K562 (cell line): Measurements from ENCODE around the gene GNAQ. TPM values are rescaled to one million over a fixed set of nuclear protein-coding genes. Genes with fewer than 3 reads are reported as not detected.

Experiments used
- ATAC-seq: fragments of 200-7000 bp; cut with Tn5 transposase; 3 replicates; pipeline ENCODE4 v1.9.1; 2020; ENCODE audit warnings: moderate library complexity
- BruUV-seq: library from RNA; stranded (reverse); fragments of 400-500 nt; replicated peaks from 2 replicates; lab custom pipeline; 2021; lab: Mats Ljungman, UMichigan
- CTCF ChIA-PET: fragments of 300-600 bp; formaldehyde crosslinking; extraction: SDS; loops from one replicate; lab custom pipeline; 2021; ENCODE audit warnings: low intra/inter-chr PET ratio; lab: Yijun Ruan, JAX
- POLR2A ChIA-PET: fragments of 300-600, 350-650 bp; sonication (Branson Sonifier 250); formaldehyde crosslinking; extraction: SDS; loops from one replicate; lab custom pipeline; 2021; ENCODE audit warnings: antibody characterized with exemption, inconsistent platforms; lab: Yijun Ruan, JAX
- DNase-seq, 4 experiments: peaks; one replicate each; pipeline versions ENCODE4 v3.0.0 to v3.0.0-alpha.2; 2011 to 2018; ENCODE audit warnings: low spot score in 3 of 4, mixed read lengths in 3 of 4; ENCODE audit errors: extremely low read depth in 1 of 4
- FAIRE-seq: peaks from 2 replicates; lab custom pipeline; 2011; peaks lifted over from hg19 to GRCh38; lab: Jason Lieb, UNC
- H2AFZ ChIP-seq: 2 replicates; pipeline ENCODE4 v1.6.0; 2011; ENCODE audit warnings: low read depth, low read length, control low read depth, inconsistent platforms
- H3K27ac ChIP-seq: fragments of 200-600 bp; 3 replicates; pipeline ENCODE4 v1.8.0; 2011; ENCODE audit warnings: low read depth, mild to moderate bottlenecking, control low read depth, inconsistent platforms, low read length, moderate library complexity, mixed read lengths; ENCODE audit errors: extremely low read depth
- H3K27me3 ChIP-seq, 2 experiments: fragments of 300-600 bp in 1 of 2; 2 replicates in 1 of 2; 3 replicates in 1 of 2; pipeline versions ENCODE4 v1.6.0 to v1.8.0; 2011; ENCODE audit warnings: inconsistent platforms in 2 of 2, low read length in 2 of 2, mild to moderate bottlenecking in 1 of 2, mixed read lengths in 1 of 2, moderate library complexity in 1 of 2; ENCODE audit not compliant: control insufficient read depth in 2 of 2, insufficient read depth in 2 of 2
- H3K36me3 ChIP-seq: fragments of 300-600 bp; 3 replicates; pipeline ENCODE4 v1.8.0; 2011; ENCODE audit warnings: mild to moderate bottlenecking, low read length, inconsistent platforms; ENCODE audit not compliant: control insufficient read depth, insufficient read depth
- H3K4me1 ChIP-seq, 2 experiments: fragments of 200-600 bp in 1 of 2; replicated peaks in 1 of 2; 2 replicates in 1 of 2; 3 replicates in 1 of 2; pipeline versions ENCODE4 v1.5.1 to v1.8.0; 2011; ENCODE audit warnings: inconsistent platforms in 2 of 2, low read length in 2 of 2, mild to moderate bottlenecking in 1 of 2, mixed read lengths in 1 of 2, moderate library complexity in 1 of 2; ENCODE audit not compliant: control insufficient read depth in 2 of 2, insufficient read depth in 2 of 2
- H3K4me2 ChIP-seq: 2 replicates; pipeline ENCODE4 v1.6.1; 2011; ENCODE audit warnings: low read length, control low read depth, inconsistent platforms, mixed read lengths; ENCODE audit not compliant: insufficient read depth
- H3K4me3 ChIP-seq: fragments of 200-600 bp; sonication (generic), shearing (Covaris generic); 2 replicates; pipeline ENCODE4 v1.5.1; 2016; ENCODE audit warnings: control low read depth, inconsistent platforms
- H3K79me2 ChIP-seq: fragments of 200-600 bp; 3 replicates; pipeline ENCODE4 v1.8.0; 2011; ENCODE audit warnings: low read length, inconsistent platforms; ENCODE audit not compliant: control insufficient read depth, insufficient read depth
- H3K9ac ChIP-seq, 2 experiments: 2 replicates each; pipeline versions ENCODE4 v1.6.0 to v1.6.1; 2011; ENCODE audit warnings: low read depth in 2 of 2, low read length in 2 of 2, control low read depth in 1 of 2, inconsistent platforms in 1 of 2, mild to moderate bottlenecking in 1 of 2, mixed read lengths in 1 of 2; ENCODE audit not compliant: insufficient read depth in 1 of 2
- H3K9me1 ChIP-seq: one replicate; pipeline ENCODE4 v1.6.0; 2011; ENCODE audit warnings: inconsistent platforms, mild to moderate bottlenecking, low read length, moderate library complexity; ENCODE audit not compliant: control insufficient read depth, insufficient read depth
- H3K9me3 ChIP-seq: replicated peaks from 2 replicates; pipeline ENCODE4 v1.5.1; 2011; ENCODE audit warnings: low read depth, low read length, inconsistent platforms; ENCODE audit not compliant: control insufficient read depth, insufficient read depth
- H4K20me1 ChIP-seq: replicated peaks from 2 replicates; pipeline ENCODE4 v1.6.1; 2011; ENCODE audit warnings: low read length, inconsistent platforms, mixed read lengths; ENCODE audit not compliant: control insufficient read depth, insufficient read depth
- LEF1 ChIP-seq: fragments of 450-650 bp; IDR thresholded peaks from 2 replicates; pipeline ENCODE4 v1.6.1; 2016; ENCODE audit warnings: mild to moderate bottlenecking
- NFIC ChIP-seq: fragments of 450-650 bp; IDR thresholded peaks from 2 replicates; pipeline ENCODE4 v1.6.1; 2017; ENCODE audit warnings: mild to moderate bottlenecking, inconsistent platforms
- OTX1 ChIP-seq: fragments of 450-650 bp; formaldehyde crosslinking; IDR thresholded peaks from 2 replicates; pipeline ENCODE4 v1.4.0; 2022; ENCODE audit warnings: mild to moderate bottlenecking
- POLR2AphosphoS5 ChIP-seq: IDR thresholded peaks from 2 replicates; pipeline ENCODE4 v1.6.1; 2011; ENCODE audit warnings: mild to moderate bottlenecking, low read depth, low read length, moderate library complexity; ENCODE audit not compliant: control insufficient read depth, insufficient read depth
- TCF3 ChIP-seq: sonication (generic); formaldehyde crosslinking; IDR thresholded peaks from 2 replicates; pipeline ENCODE4 v1.4.0; 2020; ENCODE audit warnings: mild to moderate bottlenecking, missing genetic modification reagents
- ZC3H8 ChIP-seq: fragments of 450-650 bp; IDR thresholded peaks from 2 replicates; pipeline ENCODE4 v1.6.1; 2017
- ZNF586 ChIP-seq: fragments of 450-650 bp; formaldehyde crosslinking; conservative IDR thresholded peaks from 2 replicates; pipeline ENCODE4 v1.4.0; 2020; ENCODE audit warnings: mild to moderate bottlenecking, moderate library complexity
- WGBS: fragments of 100-300 bp; shearing (Covaris generic); methylation state at CpG from one replicate; pipeline ENCODE4 v1.1.6; 2016; ENCODE audit warnings: low coverage, mixed read lengths; ENCODE audit not compliant: insufficient coverage; ENCODE audit errors: missing lambda C conversion rate; 5-methylcytosine and 5-hydroxymethylcytosine counted together
- in situ Hi-C: fragments of 300-500 bp; cut with MboI; formaldehyde crosslinking; loops from 4 replicates; pipeline ENCODE4 v1.15.0; 2018; ENCODE audit warnings: inconsistent platforms, mixed read lengths
- intact Hi-C: fragments of 100-400 bp; cut with micrococcal nuclease; formaldehyde crosslinking; loops from 2 replicates; pipeline ENCODE4 v1.14.2; 2022
- polyA plus RNA-seq, 8 experiments: library from polyadenylated mRNA; depleted of rRNA in 4 of 8; stranded (reverse) in 5 of 8; unstranded in 3 of 8; fragments of >200 nt; fragmentation: Nextera tagmentation in 2 of 8; fragmentation: Illumina TruSeq in 1 of 8; extraction: Ambion mirVana in 2 of 8; extraction: Trizol in 1 of 8; gene quantifications; 2 replicates each; pipeline versions ENCODE4 v1.2.1 to v1.2.3, GENCODE V29; 2011 to 2014; ENCODE audit warnings: inconsistent platforms in 1 of 8, missing spikeins in 1 of 8
- total RNA-seq, 7 experiments: library from RNA; depleted of rRNA in 6 of 7; stranded (reverse); fragments of >200 nt in 6 of 7; fragmentation: Illumina TruSeq in 2 of 7; extraction: Trizol in 2 of 7; gene quantifications; 2 replicates each; pipeline versions ENCODE4 v1.2.1 to v1.2.3, GENCODE V29; 2011 to 2021; ENCODE audit warnings: low replicate concordance in 1 of 7

Gene GNAQ
- total and polyA plus RNA-seq, 9 of the 15 experiments (the other 6 are each of a cell fraction or from before 2014, with no cell fraction given): 4.8 to 27.9 (median 17.5) TPM

DNA sequence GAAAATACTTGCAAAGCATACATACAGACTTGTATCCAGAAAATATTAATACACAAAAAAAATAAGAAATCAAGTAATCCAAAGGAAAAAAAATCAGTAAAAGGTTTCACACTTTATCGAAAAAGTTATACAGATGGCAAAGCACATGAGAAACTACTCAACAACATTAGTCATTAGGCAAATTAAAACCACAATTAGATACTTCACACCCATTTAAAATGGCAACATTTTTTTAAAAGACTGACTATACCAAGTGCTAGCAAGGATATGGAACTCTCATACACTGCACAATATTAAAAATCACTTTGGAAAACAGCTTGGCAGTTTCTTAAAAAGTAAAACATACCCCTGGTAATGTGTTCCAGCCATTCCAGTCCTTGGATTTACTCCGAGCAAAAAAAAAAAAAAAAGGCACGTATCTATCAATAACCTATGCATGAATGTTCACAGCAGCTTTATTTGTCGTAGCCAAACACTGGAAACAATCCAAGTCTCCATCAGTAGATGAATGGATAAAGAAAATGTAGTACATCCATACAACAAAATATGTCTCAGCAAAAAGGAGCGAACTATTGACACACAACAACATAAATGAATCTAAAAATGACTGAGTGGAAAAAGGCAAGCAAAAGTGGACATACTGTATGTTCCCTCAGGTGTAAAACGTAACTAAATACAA, 66.0 kb downstream of the GNAQ start:
- Histone ChIP-seq H3K4me2 (no peak overlapping the region), H2AFZ (no peak overlapping the region), H4K20me1 (no peaks in the 10 kb centered on the region), H3K9me1 (no peaks in the 10 kb centered on the region), H3K4me3 (no peak overlapping the region), H3K36me3 (no peaks in the 10 kb centered on the region), H3K9ac (no peak overlapping the region), H3K4me1 (peaks cover 2 to 17% of the 10 kb centered on the region in 2 experiments; a peak in 4 of 5 replicates), H3K9me3 (no peaks in the 10 kb centered on the region), H3K27ac (peak overlapping the region; percentile 53; the same call in 1 of the 3 replicates), H3K79me2 (peaks cover 92% of the 10 kb centered on the region), H3K27me3 (no peaks in the 10 kb centered on the region)
- intact Hi-C loops (no loop called here), in situ Hi-C loops (no loop called here)
- ChIA-PET POLR2A (interaction anchor here (1.1 kb wide), 1 partner anchor 10 kb away, joined by 3 read pairs; no protein-coding TSS in a partner anchor), CTCF (no interaction called here)
- no TSS peak for BruUV-seq
- WGBS: 30% methylated on average over 5 of the region's 6 CpGs
- FAIRE-seq: no peak
- TF ChIP-seq NFIC: peak; percentile 32; the same call in 1 of the 2 replicates
- no peak for TF ChIP-seq LEF1
- no peak; the same call in 2 of the 3 replicates for ATAC-seq
- no peak for DNase-seq

DNA sequence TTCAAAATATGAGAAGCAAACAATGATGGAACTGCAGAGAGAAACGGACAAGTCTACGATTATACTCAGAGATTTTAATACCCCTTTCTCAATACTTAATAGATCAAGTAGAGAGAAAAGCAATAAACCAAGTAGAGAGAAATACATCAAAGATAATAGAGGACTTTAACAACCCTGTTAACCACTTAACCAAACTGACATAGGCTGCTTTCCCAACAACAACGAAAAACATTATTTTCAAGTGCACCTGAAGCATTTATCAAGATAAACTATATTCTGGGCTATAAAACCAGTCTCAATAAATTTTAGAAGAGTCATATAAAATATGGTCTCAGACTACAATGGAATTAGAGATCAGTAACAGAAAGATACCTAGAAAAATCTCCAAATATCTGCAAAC, 67.4 kb downstream of the GNAQ start:
- no TSS peak for BruUV-seq
- Histone ChIP-seq H3K4me2 (no peak overlapping the region), H3K27me3 (no peaks in the 10 kb centered on the region), H3K4me3 (no peak overlapping the region), H4K20me1 (no peaks in the 10 kb centered on the region), H3K79me2 (peaks cover 94% of the 10 kb centered on the region), H3K36me3 (no peaks in the 10 kb centered on the region), H3K9me1 (no peaks in the 10 kb centered on the region), H3K9ac (no peak overlapping the region), H3K4me1 (peaks cover 2 to 27% of the 10 kb centered on the region in 2 experiments; a peak in 4 of 5 replicates), H3K27ac (no peak overlapping the region), H2AFZ (no peak overlapping the region), H3K9me3 (no peaks in the 10 kb centered on the region)
- in situ Hi-C loops: no loop called here
- intact Hi-C loops: no loop called here
- ChIA-PET CTCF (no interaction called here), POLR2A (no interaction called here)
- 25% methylated on average over 2 of the region's 3 CpGs for WGBS
- FAIRE-seq: no peak
- DNase-seq: no peak
- no peak for ATAC-seq
- TF ChIP-seq TCF3 (CRISPR knock-in tag): no peak
- no peak for TF ChIP-seq ZNF586 (CRISPR knock-in tag)
- no peak for TF ChIP-seq POLR2AphosphoS5
- TF ChIP-seq OTX1 (CRISPR knock-in tag): no peak
- no peak for TF ChIP-seq ZC3H8
